NOMO-1 treated with DMSO at 0.1 percent for 48 hours (cell line): ENCODE results near the gene GPBP1.
A peak's percentile ranks its signal among the peaks of the same experiment; 100 is the strongest.
"Not testable (repeated sequence)": the region's sequence is repeated elsewhere in the genome, so short reads cannot be mapped to it uniquely, and the experiment has no call there.

Experiments used
- DNase-seq: peaks from one replicate; lab custom pipeline; 2025; ENCODE audit not compliant: unreplicated experiment; lab: John Stamatoyannopoulos, UW

The GPBP1 gene

GRCh38 chr5:57176350-57176857 lies 2.5 kb downstream of the GPBP1 start:
- peak; percentile 31 for DNase-seq

GRCh38 chr5:57177479-57178156 lies 3.8 kb downstream of the GPBP1 start:
- DNase-seq, result no peak

DNA sequence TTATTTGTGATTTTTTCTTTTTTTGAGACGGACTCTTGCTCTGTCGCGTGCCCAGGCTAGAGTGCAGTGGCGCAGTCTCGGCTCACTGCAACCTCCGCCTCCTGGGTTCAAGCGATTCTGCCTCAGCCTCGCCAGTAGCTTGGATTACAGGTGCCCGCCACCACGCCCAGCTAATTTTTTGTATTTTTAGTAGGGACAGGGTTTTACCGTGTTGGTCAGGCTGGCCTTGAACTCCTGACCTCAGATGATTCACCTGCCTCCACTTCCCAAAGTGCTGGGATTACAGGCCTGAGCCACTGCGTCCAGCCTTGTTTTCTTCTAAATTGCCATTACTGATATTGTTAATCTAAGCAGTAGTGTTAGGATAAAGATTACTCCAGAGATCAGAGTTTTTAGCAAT lies 4.4 kb downstream of the GPBP1 start:
- not testable (repeated sequence) for DNase-seq

- no peak for DNase-seq
Observed at GRCh38 chr5:57179262-57180200, 5.7 kb downstream of the GPBP1 start.

- no peak for DNase-seq
Observed at GRCh38 chr5:57181154-57181553, 7.3 kb downstream of the GPBP1 start.

GRCh38 chr5:57184322-57184721 lies 10.5 kb downstream of the GPBP1 start:
- DNase-seq, result no peak

- DNase-seq, result no peak
Observed at GRCh38 chr5:57185313-57185712, 11.5 kb downstream of the GPBP1 start.

GRCh38 chr5:57186194-57186593 lies 12.3 kb downstream of the GPBP1 start:
- peak; percentile 55 for DNase-seq

DNA sequence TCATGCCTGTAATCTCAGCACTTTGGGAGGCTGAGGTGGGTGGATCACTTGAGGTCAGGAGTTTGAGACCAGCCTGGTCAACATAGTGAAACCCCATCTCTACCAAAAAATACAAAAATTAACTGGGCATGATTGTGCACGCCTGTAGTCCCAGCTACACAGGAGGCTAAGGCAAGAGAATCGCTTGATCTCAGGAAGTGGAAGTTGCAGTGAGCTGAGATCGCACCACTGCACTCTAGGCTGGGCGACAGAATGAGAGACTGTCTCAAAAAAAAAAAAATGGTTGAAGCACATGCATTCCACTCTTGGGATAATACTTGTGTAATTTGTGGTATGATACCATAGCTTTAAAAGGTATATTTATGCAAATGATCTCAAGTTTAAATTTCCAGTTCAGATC lies 14.1 kb downstream of the GPBP1 start:
- not testable (repeated sequence) for DNase-seq

GRCh38 chr5:57189515-57189914 lies 15.7 kb downstream of the GPBP1 start:
- no peak for DNase-seq

GRCh38 chr5:57190593-57190992 lies 16.7 kb downstream of the GPBP1 start:
- DNase-seq, result no peak

GRCh38 chr5:57191163-57191562 lies 17.3 kb downstream of the GPBP1 start:
- DNase-seq, result no peak

GRCh38 chr5:57191986-57192385 lies 18.1 kb downstream of the GPBP1 start:
- DNase-seq, result no peak

DNA sequence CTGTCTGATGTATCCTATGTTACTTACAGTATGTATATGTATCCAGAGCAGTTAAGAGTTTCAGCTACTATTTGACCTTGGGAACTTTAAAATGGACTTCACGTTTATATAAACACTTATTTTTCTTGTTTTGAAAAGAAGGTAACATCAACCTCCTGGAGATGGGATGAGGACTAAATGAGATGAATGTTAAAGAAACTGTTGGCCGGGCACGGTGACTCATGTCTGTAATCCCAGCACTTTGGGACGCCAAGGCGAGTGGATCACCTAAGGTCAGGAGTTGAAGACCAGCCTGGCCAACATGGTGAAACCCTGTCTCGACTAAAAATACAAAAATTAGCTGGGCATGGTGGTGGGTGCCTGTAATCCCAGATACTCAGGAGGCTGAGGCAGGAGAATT lies 19.0 kb downstream of the GPBP1 start:
- not testable (repeated sequence) for DNase-seq

DNA sequence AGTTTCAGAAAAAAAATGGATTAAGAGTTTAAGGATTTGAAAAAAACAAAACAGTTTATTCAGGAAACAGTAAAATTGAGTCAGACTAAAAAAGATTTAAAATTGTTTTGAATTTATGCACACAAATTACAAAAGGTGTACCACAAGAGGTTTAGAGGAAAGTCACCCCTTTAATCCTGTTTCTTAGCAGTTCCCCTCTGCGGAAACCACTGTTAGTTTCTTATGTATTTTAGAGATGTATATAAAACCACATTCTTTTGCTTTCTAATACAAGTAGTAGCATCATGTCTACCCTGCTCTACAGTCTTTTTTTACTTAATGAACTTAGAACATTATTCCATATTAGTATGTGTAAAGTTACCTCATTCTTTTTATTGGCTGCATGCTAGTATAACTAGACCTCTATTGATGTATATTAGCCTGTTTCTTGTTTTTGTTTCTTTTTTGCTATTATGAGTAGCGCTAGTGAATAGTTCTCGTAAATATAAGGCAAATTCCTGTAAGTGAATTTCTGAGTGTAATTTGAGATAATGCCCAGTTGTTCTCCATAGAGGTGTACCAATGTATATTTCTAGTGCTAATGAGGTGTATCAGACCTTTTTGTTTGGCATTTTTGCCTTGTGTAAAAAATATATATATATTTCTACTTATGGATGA lies 20.0 kb downstream of the GPBP1 start:
- DNase-seq, result no peak

- DNase-seq, result no peak
Observed at GRCh38 chr5:57194653-57195052, 20.8 kb downstream of the GPBP1 start.

GRCh38 chr5:57195060-57195459 lies 21.2 kb downstream of the GPBP1 start:
- no peak for DNase-seq

DNA sequence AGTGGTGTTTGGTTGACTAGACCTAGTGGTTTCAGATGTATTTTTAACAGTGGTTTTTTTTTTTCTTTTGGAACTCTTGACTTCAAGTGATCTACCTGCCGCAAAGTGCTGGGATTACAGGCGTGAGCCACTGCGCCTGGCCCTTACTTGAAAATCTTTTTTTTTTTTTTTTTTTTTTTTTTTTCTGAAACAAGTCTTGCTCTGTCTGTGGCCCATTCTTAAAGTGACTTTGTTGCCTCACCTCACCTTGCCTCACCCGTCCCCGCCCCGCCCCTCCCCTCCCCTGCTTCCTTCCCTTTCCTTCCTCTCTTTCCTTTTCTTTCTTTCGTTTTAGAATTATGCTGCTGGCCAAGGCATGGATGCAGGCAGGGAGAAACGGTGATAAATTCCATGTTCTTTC lies 26.0 kb downstream of the GPBP1 start:
- DNase-seq, result peak; percentile 57

- no peak for DNase-seq
Observed at GRCh38 chr5:57202811-57203210, 29.0 kb downstream of the GPBP1 start.

GRCh38 chr5:57207007-57207653 lies 33.3 kb downstream of the GPBP1 start:
- no peak for DNase-seq

GRCh38 chr5:57207681-57208080 lies 33.8 kb downstream of the GPBP1 start:
- DNase-seq, result no peak
